Stimulated activated naive CD4-positive, alpha-beta T cell treated with Interleukin-2 at 50 U/mL for 16 hours (primary cell): Measurements from ENCODE around the gene DPP4.
"Not testable (repeated sequence)": the region's sequence is repeated elsewhere in the genome, so short reads cannot be mapped to it uniquely, and the experiment has no call there.

Source experiments
- DNase-seq: peaks from one replicate; lab custom pipeline; 2025; lab: John Stamatoyannopoulos, UW

The DPP4 gene

DNA sequence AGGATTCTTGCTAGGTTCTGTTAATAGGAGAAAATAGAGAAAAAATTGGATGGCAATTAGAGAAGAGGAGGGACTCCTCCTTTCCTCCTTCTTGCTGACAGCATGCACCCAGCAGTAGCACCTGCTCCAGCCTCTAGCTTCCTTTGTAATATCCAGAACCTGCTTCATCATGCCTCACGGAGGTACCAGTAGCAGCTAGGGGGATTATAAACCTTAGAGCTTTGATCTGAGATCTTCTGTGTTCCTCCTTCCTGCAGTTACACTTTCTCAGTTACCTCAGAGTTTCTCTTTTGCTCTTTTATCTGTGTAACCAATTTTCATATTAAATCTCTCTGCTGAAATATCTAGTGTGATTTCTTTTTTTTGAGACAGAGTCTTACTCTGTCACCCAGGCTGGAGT is 16.6 kb downstream of the DPP4 start:
- DNase-seq, result no peak

DNA sequence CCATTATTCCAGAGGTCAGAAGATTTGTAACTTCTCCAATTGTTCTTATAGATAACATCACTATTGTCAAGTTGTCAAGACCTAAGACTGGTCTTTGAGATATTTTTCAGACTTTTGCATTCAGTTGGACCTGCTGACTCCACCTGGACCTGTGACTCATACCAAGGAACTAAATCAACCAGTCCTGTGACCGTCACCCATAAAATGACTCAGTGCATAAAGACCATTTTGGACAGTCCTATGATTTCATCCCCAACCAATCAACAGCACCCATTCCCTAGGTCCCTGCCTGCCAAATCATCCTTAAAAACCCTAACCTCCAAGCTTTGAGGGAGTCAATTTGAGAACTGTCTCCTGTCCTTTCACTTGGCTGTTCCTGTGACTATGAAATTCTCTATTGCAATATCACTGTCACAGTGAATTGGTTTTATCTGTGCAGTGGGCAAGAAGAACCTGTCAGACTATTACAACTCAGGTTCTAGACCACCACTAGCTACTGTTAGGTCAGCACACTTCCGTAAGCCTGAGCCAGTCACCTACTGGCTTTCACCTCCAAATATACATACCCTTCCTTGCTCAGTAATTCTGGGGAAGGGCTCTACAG is 17.1 kb downstream of the DPP4 start:
- DNase-seq, result no peak

DNA sequence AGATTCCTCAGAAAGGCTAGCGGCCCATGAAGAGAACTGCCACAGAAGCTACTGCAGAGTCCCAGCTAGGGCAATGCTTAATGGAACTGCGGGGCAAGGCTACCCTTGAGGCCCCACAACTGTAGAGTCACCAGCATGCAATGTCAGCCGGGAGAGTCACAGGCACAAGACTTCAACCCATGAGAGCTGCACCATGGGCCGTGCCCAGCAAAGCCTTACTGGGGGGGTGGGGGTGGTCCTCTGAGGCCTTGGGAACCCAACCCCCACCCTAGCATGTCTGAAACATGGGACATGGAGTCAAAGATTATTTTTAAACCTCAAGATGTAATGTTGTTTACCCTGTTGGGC is 20.2 kb downstream of the DPP4 start:
- no peak for DNase-seq

DNA sequence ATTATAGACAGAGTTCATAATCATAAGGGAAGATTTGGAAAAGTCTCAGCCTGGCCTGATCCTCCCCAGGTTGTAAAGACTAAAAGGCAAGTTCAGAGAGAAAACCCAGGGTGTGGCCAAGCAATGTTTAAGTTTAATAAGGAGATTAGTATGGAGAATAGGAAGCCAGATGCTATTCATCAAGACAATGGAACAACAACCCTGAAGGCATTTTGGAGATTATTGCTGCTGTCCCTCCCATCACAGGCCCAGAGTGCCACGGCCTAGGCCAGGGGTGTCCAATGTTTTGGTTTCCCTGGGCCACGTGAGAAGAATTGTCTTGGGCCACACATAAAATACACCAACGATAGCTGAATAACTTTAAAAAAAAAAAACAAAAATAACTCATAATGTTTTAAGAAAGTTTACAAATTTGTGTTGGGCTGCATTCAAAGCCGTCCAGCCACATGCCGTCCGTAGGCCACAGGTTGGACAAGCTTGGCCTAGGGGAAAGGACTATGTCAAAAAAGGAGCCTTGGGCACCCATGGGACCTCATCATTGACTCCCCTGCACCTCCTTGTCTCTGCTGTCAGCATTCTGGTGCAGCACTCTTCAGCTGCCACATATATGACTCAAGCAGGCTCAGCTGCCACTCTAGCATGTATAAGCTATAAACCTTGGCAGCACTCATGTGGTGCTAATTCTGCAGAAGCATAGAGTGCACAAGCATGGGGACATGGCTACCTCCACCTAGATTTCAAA is 20.8 kb downstream of the DPP4 start:
- DNase-seq, result no peak

DNA sequence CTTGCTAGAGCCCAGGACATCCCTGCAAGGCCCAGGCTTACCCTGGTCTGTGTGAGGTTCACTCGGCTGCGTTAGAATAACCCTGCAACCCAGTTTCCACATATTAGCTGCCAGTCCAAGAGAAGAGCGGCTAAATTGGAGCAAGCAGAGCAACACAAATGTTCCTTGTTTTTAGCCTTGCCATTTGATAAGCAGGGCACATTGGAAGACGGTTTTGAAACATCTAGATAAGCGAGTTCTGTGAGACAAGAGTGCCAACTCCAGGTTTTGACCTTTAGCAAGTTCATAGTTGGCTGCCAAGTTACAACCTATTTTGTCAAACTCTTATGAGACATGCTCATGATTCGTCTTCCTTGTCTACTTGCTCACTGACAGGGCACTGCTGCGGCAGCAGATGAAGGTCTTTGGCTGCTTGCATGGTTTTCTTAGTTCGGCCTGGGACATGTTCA is 23.5 kb downstream of the DPP4 start:
- no peak for DNase-seq

DNA sequence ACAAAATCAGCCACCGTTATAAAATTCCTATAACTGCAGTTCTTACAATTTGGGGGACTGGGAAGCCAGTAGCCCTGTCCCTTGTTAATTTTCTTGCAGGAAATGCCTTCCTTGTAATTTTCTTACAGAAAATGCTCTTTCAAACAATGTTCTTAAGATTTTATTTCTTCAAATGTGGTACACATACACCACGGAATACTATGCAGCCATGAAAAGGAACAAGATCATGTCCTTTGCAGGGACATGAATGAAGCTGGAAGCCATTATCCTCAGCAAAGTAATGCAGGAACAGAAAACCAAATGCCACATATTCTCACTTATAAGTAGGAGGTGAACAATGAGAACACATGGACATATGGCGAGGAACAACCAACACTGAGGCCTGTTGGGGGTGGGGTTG is 24.9 kb downstream of the DPP4 start:
- DNase-seq, result not testable (repeated sequence)

DNA sequence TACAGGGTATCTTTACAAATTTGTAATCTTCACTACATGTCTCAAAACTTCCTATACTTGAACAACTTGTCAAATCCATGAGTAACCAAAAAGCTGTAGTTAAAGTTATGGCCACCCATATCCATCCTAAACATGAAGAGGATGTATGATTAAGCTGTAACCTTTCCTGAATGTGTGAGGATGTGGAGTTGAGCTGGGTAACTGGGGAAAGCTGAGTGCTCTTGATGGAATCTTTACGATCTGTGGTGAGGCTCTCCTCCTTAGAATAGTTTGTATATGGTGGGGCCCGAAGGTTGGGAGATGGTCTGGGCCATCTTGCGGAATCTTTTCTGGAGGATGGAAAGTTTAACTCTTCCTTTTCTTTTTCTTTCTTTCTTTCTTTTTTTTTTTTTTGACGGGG is 29.4 kb downstream of the DPP4 start:
- DNase-seq, result no peak

DNA sequence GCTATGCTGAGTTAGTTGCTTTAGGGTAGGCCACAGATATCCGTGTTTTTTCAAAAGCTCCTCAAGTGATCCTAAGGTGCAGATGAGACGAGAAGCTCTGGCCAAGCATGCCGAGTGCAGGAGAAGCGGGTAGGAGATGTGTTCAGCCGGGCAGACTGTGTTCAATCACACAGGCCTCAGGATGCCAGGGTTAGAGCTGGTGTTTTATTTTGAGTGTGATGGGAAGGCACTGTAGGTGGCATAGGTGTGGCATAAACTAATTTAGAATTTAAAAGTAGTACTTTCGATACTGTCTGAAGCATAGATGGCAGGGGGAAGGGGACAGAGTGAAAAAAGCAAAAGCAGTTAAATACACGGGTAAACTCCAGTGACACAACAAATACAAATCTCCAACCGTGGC is 30.9 kb downstream of the DPP4 start:
- no peak for DNase-seq

DNA sequence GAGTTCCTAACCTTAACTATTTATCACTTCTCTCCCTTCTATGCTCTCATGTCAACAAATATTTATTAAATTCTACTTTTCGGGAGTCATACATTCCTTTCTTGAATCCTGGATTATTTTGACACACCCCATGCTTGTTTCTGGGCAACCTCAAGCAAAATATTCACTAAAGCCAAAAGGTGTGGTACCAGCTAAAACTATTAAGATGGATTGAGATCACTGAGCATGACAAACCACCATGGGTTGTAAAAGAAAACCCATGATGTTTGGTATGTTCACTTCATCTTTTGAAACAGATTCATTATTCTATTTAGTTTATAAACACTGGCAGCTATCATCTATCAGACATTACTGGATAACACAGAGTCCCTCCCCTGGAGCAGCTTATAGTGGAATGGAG is 32.5 kb downstream of the DPP4 start:
- no peak for DNase-seq

DNA sequence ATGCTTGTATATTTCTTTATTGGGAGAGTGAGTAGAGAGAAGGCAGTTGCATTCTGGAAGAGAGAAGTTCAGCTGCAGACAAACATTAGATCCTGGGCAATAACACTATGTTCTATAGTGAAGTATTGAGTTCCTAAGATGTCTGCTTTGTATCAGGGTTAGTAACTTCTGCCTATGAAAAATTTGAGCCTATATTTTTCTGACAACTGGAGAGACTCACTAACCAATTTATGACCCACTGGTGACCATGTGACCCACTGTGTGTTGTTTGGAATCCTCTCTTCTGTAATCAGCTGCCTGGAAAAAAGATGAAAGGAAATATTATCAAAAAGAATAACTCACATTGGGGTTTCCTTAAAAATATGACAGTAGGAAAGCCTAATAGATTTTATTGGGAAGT is 35.3 kb downstream of the DPP4 start:
- DNase-seq, result no peak

DNA sequence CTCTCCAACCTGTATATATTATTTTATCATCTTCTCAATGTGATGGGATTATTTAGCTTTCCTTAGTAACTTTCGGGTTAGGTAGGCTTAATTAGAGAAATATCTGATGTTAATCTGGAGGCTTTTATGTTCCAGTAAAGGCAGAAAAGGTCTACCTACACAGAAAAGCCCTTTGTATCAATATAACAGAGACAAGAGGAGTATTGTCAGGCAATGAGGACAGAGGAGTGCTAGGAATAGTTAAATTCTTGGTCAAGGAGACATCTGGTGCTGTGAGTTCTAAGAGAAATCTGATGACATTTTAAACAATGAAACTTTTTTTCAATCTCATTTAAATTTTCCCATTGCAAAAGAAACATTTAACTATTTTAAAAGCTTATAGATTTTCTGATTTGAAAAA is 36.1 kb downstream of the DPP4 start:
- DNase-seq, result no peak

DNA sequence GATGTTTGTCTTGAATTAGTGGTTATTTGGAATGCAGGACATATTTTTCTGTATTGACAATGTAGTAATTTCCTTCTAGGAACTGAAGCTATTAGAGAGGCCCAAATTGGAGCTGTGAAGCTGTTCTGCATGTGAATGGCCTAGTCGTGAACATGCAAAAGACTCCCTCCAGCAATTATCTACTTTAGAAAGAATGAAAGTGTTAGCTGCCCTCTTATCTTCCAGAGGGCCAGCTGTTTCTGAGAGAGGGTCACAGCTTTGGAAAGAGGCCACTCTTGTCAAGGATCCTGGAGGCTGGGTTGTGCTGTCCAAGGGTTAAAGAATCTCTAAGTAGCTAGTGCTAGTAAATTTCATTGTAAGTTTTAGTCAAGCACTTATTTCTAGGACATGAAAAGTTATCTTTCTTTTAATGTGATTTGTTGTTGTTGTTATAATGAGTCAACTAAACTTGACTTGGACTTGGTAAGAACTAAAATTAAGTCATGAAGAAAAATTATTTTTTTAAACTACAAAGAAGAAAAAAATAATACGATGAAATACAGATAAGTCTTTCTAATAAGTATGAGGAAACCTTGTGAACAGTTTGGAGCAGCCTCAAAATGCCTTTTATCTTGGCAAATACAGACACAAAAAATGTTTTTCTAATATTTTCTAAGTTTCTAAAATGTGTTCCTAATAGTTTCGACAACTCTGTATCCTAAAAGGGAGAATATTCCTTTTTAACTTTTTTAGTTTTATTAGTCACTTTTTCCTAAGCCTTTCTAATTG is 36.8 kb downstream of the DPP4 start:
- no peak for DNase-seq

DNA sequence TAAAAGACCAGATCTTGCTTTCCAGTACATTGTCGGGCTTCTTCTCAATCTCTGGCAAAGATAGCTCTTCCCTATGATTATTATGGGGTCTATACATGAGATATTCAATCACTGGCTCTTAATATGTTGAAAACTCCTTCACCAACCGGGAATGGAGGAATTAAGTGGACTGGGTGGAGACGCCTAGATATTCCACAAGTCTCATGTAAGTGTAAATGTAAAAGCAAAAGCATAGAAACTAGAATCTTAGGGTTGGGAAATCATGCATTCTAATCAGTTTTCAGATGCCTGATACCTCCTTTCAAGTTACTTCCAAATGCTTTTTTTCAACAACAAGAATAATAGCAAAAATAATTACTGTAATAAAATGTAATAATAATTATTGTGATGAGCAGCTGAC is 38.0 kb downstream of the DPP4 start:
- DNase-seq, result no peak

DNA sequence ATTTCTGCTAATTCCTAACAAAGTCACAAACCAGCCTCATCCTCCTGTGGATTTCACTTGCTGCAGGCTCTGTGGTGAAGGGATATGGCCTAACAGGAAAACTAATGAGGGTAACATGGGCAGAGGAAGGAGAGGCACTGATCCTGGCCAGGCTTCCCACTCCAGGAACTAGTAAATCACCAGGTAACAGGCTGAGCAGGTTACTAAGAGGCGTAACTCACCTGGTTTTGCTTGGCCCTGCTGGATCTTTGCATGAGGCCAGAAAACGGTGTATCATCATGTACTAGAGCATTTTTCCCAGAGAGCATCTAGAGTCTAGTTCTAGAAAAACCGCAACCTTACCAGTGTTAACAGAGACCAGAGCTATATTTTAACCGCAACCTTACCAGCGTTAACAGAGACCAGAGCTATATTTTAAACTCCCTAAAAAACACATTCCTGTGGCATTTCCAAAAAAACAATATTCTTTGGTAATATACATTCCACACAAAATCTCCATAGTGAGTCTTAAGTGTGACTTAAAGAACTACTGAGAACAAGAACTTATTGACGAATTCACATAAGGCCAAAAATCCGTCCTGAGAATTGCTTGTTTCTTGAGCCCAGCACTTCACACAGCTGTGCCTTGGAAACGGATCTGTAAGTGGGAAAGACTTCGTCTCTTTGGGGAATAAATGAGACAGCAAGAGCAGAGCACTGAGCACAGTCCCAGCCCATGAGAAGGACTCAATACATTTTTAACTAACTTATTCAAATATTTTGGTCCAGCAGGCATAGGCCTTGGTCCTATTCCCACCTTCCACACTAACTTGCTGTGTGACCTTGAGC is 43.4 kb downstream of the DPP4 start:
- no peak for DNase-seq

DNA sequence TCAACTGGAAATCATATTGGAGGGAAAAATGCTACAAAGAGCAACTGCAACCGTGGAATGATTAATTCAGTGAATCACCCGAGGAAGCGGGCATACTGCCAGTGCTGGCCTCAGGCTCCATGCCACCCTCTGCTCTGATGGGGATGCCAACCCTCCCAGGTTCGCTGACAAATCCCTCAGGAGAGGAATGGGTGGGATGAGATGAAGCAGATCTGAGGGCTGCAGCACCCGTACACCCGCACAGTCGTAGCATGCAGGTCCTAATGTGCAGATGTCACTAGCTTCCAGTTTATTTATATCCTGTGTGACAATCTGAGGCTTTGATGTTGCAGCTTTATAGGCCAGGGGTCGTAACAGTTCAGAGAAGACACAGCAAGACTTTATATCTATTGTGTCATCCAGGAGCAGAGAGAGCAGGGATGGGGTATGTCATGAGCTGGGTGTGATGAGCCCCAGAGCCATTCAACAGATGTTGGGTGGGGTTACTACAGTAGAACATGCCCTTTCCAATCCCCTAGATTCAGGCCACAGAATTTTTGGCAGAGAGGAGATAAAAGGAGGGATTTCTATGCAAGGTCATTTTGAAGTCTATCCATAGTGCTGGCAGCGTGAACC is 44.6 kb downstream of the DPP4 start:
- no peak for DNase-seq

DNA sequence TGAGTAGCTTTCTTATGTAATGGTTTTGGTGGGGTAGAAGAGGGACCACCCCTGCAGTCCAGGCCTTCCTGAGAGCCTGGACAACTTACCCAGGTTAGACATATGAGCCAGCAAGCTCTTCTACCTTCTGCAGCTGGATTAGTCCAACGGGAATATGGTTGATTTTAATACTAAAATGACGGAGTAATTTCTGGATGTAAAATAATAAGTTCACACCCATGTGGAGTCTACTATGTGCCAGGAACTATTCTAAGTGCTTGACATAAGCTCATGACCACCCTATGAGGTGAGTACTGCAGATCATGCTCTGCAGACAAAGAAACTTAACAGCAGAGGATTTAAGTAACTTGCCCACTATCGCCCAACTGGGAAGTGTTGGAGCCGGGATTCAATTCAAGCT is 45.5 kb downstream of the DPP4 start:
- no peak for DNase-seq

DNA sequence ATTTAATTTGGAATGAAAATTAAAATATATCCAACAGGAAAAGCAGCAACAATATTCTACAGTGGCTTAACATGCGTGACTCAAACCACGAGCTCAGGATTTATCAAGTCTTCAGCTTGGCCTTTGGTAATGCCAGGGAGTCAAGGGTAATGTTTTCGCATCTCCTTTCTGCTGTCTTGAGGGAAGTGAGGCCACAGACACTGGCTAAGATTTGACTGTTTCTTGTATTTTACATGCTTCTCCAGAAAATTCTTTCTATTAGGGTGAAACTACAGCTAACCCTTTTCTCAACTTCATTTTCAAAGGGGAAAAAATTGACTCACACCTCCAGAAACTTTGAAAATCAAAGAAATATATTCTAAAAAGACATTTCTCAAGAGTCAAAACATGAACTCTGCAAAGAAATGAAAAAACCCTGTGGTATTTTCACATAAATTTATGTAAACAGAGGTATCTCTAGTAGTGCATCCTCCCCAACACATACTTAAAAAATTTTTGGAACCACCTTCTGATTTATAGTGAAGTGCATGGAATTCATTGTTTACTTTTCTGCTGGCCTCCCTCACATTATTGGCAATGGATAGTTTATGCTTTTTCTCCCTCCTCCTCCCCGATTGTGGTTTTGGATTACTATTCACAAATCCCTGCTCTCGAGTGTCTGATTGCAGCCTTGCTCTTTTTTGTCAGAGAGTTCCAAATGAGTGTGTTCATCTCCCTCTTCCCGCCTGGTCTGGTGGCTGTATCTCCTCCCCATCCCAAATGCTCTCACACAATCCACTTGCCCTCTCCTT is 48.7 kb downstream of the DPP4 start:
- no peak for DNase-seq

DNA sequence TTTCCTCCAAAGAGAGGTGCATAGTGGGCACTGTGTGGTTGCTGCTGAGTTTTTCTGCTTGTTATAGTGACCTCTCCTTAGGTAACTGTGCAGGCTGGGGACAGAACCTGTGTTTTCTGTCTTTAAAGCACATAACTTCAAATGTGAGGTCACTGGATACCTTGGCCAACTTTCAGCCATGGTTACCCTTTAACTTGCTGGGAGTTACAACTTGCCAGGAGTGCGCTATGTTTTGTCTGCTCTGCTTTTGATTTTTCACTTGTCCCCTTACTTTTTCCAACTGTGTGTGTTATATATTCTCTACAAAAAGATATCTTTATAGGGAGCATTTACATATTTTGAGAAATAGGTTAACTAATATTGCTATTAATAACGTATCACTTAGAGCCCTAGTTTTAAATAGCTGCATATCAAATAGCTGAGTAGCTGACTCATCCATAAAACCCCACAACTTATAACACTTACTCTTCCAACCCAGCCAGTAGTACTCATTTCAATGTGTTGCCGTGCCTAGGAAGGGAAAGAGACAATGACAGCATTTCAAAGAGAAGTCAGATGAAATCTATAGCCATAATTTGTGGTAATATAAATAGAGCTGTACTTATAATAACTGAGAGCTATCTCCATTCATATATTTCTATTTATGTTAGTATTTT is 51.6 kb downstream of the DPP4 start:
- DNase-seq, result no peak

DNA sequence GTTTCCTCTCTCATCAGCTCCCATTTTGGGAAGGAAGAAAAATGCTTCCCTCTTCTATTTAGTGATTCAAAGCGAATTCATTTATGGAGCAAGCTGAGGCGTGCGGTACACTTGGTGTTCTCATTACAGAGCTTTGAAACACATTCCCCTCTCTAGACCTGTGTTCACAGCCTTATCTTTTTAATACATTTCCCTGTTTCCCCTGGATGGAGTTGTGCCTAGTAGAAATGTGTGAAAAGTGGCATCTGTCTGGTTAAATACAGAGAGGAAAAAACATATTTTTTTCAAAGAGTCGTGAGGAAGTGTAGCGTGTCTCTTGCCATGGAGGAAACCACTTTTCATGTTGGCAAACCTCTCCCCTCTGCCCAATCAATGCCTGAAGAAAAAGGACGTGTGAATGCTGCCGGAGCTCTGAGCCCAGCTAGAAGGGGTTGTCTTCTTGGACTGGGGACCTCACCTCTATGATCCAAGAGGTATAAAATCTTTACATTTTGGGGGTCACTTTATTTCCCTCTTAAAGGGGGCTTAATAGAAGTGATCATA is 52.4 kb downstream of the DPP4 start:
- DNase-seq, result no peak

DNA sequence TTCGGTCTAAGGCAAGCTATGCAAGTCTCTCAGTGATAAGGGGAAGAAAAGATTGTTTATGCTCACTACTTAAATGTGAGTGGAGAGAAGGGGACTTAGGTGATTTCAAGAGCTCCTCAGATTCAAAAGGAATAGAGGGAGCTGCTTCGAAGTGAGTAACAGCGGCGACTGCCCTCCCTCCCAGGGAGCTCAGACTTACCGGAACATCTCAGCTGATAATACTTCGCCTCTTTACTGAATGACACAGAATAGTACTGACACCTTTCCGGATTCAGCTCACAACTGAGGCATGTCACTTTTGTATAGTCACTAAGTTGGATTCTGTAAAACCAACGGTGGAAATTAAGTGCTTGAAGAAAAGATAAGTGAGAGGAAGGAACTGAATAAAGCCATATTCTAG is 55.5 kb downstream of the DPP4 start:
- no peak for DNase-seq
